Stimulated activated CD4-positive, alpha-beta T cell treated with anti-CD3 and anti-CD28 coated beads, Interleukin-15, amount 100 ng/mL, for 48 hours (primary cell): Measurements from ENCODE around the gene POU2F3.

ENCODE experiments used
- DNase-seq, 2 donors: peaks; one replicate each; pipeline ENCODE4 v3.0.0-alpha.2; 2020; ENCODE audit warnings: low read depth in 2 of 2

The POU2F3 gene

DNA sequence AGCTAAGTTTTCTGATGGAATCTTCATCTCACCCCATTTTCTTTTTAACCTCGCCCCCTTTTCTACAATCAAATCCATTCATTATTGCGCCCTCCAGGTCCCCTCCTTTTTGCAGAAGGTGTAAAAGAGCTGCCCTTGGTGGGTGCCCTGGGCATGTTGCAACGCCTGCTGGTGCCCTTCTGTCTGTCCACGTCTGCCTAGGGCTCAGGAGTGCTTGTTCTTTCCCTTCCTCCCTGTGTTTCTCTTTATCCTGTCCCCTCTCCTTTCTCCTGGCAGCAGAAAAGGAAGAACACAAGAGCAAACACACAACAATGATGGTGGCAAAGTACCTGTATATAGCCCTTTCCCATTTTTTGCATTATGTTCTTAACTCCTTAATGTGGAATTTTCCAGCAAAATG lies 79.0 kb downstream of the POU2F3 start:
- no peak for DNase-seq

- DNase-seq = peak in 1 of 2 donors; percentile 26
Observed at GRCh38 chr11:120324932-120325810, 85.2 kb downstream of the POU2F3 start, which contains the start of gene TLCD5. Gene TLCD5 (plus strand): TSS chr11:120325299. CDS start chr11:120327442, 2,143 bp downstream.

GRCh38 chr11:120326228-120326627 lies 86.3 kb downstream of the POU2F3 start:
- DNase-seq = no peak

DNA sequence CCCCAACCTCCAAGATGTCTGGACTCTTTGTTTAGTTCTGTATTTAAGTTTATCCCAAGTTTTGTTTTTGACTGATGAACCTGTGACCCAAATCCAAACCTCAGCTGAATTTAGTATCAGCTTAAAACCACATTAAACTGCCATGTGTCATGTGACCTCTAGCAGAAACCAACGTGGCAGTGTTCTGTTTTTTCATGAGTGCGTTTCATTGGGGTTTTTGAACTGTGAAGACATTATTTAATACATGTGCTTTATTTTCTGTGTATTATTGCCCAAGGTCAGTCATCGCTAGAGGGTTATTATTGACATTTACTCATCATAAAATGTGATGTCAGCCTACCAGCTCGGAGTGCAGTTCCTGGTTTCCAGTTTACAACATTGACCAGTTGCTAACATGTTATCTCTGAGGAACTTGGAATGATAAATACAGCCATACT lies 86.9 kb downstream of the POU2F3 start:
- no peak for DNase-seq

DNA sequence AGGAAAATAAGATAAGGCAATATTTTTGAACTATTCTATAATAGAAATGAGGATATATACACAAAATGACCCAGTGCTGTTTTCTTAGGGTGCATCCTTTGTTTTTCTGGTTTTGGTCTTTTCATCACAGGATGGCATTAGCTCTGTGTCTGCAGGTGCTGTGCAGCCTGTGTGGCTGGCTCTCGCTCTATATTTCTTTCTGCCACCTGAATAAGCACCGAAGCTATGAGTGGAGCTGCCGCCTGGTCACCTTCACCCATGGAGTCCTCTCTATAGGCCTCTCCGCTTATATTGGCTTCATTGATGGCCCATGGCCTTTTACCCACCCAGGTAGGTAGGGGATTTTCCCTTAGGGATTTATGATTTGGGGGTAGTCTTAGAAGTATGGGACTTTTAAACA lies 87.4 kb downstream of the POU2F3 start:
- no peak for DNase-seq

DNA sequence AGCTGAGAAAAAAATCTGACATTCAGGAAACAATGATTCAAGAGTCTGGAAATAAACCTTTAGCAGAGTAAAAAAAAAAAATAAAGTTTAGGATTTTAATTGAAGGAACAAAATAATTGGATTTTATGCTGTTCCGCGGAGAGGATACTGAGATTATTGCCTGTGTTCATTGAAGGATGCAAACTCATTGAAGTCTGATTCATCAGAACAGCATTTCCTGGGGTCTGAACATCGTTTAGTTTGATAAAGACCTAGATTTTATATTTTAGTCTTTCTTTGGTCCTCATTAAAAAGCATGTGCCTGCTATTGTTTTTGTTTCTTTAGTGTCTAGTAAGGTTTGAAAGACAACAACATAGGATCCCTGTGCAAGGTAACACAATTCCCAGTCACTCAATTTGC lies 89.6 kb downstream of the POU2F3 start:
- no peak for DNase-seq

GRCh38 chr11:120330045-120330444 lies 90.1 kb downstream of the POU2F3 start:
- DNase-seq = no peak

GRCh38 chr11:120331301-120331996 lies 91.5 kb downstream of the POU2F3 start:
- DNase-seq = no peak

DNA sequence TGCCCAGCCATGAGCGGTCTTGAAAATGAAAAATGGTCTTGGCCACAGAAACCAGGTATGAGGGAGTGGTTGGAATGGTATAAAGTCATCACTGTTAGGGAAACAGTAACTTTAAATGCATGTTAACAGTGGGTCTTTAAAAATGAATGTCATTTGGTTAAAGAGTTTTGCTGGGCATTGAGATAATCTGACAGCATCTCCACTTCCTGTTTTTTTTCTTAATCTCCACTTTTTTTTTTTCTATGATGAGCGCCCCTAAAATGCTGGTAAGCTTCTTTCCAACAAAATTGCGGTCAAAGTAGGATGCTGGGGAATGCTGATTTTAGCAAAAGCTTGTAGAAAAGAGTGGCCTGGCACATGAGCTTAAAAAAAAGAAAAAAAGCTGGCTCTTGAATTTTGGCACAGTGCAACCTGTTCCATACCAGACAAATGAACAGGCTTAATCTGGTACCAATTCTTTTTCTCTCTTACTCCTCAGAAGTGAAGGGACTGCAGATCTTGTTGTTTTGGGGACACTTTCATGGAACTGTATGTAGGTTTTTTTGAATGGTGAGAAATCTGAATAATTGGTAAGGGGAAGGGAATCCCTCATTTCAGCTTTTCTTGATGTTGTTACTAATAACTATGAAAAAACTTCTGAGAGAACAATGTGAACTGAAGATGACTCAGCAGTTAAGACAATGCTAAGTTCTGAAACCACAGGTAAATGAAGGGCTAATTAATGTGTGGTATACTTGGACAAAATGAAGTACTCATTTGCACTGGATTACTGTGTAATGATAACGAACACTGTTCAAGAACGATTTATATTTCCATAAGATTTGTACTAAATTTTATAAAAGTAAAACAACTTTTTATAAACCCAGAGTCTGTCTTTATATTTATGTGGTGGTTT lies 93.1 kb downstream of the POU2F3 start:
- no peak for DNase-seq

DNA sequence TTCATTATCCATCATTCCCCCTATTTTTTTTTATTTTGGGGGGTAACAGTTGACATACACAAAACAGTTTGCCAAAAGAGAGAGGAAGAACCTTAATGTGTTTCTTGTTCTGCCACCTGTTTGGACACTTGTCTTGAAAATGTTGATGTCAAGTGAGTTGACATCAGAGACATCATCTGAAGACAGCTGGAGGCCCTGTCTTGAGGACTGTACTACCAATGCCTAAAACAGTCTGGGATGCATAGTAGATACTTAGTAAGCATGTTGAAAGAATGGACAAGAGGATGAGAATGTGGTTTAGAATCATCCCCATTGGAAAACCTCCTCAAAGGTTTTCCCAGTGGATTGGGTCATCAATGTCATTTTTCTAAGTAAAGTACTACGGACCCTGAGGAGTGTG lies 93.9 kb downstream of the POU2F3 start:
- DNase-seq = no peak

DNA sequence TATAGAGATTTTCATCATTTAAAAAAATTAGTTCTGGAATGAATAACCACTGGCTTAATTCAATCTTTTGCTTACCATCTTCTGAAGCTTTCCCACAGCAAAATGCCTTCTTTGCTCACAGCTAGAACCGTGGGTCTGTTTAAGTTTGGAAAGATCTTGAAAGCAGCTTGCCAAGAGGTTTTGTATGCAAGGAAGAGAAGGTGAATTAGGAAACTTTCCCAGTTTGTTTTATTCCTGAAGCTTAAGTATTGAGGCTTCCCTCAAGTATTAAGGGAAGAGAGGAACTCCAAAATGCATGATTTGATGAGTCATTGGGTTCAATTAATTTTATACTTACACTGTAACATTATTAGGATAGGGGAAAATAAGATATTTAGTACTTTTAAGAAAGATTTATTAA lies 94.4 kb downstream of the POU2F3 start:
- DNase-seq = no peak

- DNase-seq = peak in 1 of 2 donors; percentile 46
Observed at GRCh38 chr11:120334894-120335462, 95.0 kb downstream of the POU2F3 start.

DNA sequence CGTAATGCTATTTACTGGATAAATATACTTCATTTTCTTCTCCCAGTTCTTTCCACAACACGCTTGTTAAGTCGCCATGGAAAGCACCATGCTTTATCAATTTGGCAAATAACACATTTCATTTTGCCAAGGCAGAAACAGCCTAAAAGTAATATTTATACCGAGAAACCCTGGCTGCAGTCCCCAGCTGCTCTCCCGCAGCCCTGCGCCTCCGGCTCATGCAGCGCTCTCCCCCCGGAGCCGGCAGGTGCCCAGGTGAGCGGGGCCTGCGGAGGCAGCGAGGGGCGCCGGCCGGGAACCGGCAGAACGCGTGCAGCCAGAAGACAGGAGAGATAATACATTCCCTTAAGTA lies 95.6 kb downstream of the POU2F3 start:
- peak in 1 of 2 donors; percentile 18 for DNase-seq

- peak; percentile 75 to 77 for DNase-seq
Observed at GRCh38 chr11:120335908-120336640, 96.1 kb downstream of the POU2F3 start, which contains the start of gene ARHGEF12. Gene ARHGEF12 (plus strand): TSS chr11:120336413. CDS start chr11:120337244, 831 bp downstream.

DNA sequence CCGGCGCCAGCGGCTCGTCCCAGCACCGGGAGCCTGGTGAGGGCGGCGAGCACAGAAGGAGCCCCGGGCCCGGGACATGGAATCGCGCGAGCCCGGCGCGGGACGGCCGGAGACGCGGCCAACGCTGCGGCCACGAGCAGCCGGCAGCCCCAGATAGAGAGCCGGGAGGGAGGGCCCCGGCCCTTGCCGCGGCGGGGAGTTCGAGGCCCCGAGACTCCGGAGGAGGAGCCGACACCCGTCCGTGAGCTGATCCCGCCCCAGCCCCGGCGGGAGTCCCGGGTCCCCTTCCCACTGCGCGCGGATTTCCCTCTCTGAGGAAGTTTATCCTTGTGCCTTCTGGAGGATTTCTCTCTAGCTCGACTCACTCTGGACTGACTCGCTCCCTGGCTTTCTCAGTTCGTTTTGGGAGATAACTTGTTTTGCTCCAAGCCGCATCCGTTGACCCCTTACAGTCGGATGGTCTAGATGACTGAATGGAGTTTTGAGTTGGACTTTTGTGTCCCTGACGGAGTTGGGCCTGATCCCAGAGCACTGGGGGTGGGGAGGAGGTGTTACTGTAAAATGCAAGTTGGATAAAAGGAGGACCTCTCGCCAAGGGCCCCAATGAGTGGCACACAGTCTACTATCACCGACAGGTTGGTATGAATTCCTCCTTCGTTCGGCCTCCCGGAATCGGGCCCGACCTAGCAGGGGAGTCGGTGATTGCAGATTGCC lies 96.9 kb downstream of the POU2F3 start:
- peak in 1 of 2 donors; percentile 27 for DNase-seq

DNA sequence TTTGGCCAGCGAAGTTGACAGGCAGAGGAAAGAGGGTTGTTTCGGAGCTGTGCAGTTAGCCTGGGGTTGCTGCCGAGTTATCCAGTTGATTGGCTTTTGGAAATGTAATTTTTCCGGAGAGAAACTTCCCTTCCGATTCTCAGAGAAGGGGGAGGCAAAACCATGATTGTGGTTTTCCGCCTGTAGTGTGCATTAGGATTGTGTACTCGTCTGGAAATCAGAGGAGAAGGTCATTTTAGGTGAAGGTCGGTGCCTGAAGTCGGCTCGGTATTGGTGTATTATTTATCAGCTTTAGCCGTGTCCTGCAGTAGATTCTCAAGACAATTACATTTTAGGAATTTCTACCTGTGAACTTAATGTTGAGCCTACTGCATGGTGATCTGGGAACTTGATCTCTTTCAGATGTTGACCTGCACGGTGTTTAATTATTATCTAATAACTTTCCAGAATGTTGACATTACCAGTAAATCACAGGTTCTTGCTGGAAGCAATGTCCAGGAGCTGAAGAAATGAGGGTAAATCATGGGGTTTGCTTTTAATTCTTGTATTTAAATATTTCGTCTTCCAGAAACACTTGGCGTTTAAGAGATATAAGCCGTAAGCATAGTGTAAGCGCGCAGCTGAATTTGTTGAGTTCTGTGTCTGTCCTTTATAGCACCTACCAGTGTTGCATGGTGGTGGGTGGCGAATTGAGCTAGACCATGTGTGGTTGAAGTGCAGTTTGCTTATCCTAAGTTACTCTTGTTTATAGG lies 97.6 kb downstream of the POU2F3 start:
- DNase-seq = no peak

- no peak for DNase-seq
Observed at GRCh38 chr11:120338107-120338933, 98.4 kb downstream of the POU2F3 start.

DNA sequence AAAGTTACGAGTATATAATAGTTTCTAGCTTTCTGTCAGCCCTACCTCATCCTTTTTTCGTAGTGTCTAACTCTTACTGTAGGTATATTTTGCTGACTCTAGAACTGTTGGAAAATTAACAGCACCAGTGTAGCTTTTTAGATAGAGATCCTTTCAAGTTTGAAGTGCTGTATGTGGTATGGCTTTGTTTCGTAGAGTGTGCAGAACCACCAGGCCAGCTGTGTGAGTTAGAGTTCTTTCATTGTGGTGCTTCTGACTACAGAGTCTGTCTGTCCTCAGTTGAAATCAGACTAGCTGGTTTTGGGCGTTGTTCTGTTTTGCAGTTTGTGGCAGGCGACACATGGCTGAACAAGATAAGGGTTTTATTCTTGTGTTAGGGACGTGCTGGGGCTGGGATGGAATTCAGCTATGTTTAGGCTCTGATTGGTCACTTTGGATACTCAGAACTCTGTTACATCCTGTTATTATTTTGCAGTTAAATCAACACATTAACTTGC lies 99.5 kb downstream of the POU2F3 start:
- DNase-seq = no peak
